ENCODE data around the gene UBE2E1. TPM values are rescaled to one million over a fixed set of nuclear protein-coding genes. Genes with fewer than 3 reads are reported as not detected.

Gene UBE2E1
- total and polyA plus RNA-seq, 2 of the 4 experiments (the other 2 are of a cell fraction) = 54.1 to 91.6 TPM

DNA sequence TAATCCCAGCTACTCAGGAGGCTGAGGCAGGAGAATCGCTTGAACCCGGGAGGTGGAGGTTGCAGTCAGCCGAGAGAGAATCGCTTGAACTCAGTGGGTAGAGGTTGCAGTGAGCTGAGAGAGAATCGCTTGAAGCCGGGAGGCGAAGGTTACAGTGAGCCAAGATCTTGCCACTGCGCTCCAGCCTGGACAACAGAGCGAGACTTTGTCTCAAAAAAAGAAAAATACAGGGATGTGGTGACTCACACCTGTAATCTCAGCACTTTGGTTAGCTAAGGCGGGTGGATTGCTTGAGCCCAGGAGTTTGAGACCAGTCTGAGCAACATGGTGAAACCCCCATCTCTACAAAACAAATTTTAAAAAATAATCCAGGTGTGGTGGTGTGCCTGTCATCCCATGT, 26.8 kb downstream of the UBE2E1 start:
- H3K23ac ChIP-seq (ENCODE audit: low read depth, low read length) = no peak overlapping the region
- H3K56ac ChIP-seq (ENCODE audit: extremely low read depth, insufficient read depth, low read length) = no peak overlapping the region
- H3K9ac ChIP-seq (ENCODE audit: low read depth, low read length) = no peak overlapping the region
- no peak overlapping the region for H3K4me2 ChIP-seq (ENCODE audit: low read depth, low read length)
- H3K4me3 ChIP-seq (ENCODE audit: insufficient read depth, low read depth, low read length) = no peak overlapping the region
- H3K79me1 ChIP-seq (ENCODE audit: low read depth in 1 of 2, low read length in 2 of 2) = peaks cover 36 to 56% of the 10 kb centered on the region in 2 experiments
- no peak overlapping the region for H2AFZ ChIP-seq (replicated peaks; ENCODE audit: low read length, poor library complexity)
- ChIA-PET CTCF (no interaction called here), POLR2A (ENCODE audit: unreplicated experiment) (no interaction called here)
- no peak overlapping the region for H2BK120ac ChIP-seq (ENCODE audit: low read depth, low read length)
- no peak overlapping the region for H2AK9ac ChIP-seq (replicated peaks; ENCODE audit: low read depth, low read length, poor library complexity)
- no peaks in the 10 kb centered on the region for H3K9me3 ChIP-seq (ENCODE audit: control insufficient read depth, insufficient read depth, low read length)
- no peak for ATAC-seq (ENCODE audit: low read depth)
- in situ Hi-C loops (cut with MboI; ENCODE audit: low sequenced_read_pairs) = no loop called here
- no peak overlapping the region for H3K4ac ChIP-seq (ENCODE audit: low read depth, low read length)
- no peak overlapping the region for H3K27ac ChIP-seq (ENCODE audit: insufficient read depth, low read length)
- no peak overlapping the region for H4K5ac ChIP-seq (ENCODE audit: low read depth, low read length)
- H2BK20ac ChIP-seq (ENCODE audit: low read depth, low read length) = no peak overlapping the region
- H3K14ac ChIP-seq (replicated peaks; ENCODE audit: low read depth, low read length) = no peak overlapping the region
- no peak overlapping the region for H2BK5ac ChIP-seq (ENCODE audit: low read depth, low read length, poor library complexity, severe bottlenecking)
- no peak overlapping the region for H4K8ac ChIP-seq (ENCODE audit: low read depth in 2 of 2, low read length in 2 of 2)
- dilution Hi-C loops (cut with HindIII; ENCODE audit: low sequenced_read_pairs, unreplicated experiment) = no loop called here
- BruUV-seq (replicated peaks) = no TSS peak
- no peak for DNase-seq
- no peak overlapping the region for H4K91ac ChIP-seq (ENCODE audit: insufficient read depth, low read depth, low read length)
- intact Hi-C loops (cut with micrococcal nuclease) = no loop called here
- WGBS, 2 experiments (ENCODE audit: extremely low coverage in 2 of 2, insufficient read length in 1 of 2) = 96% methylated on average over 9 of the region's 10 CpGs; no CpG with 5 or more reads in 1 of the 2 experiments
- H2AK5ac ChIP-seq (ENCODE audit: low read depth, low read length) = no peak overlapping the region
- H4K20me1 ChIP-seq (ENCODE audit: insufficient read depth, low read length) = peaks cover 53% of the 10 kb centered on the region
- no peaks in the 10 kb centered on the region for H3K27me3 ChIP-seq (ENCODE audit: control insufficient read depth, insufficient read depth, low read length)
- H3K9me1 ChIP-seq (ENCODE audit: insufficient read depth, low read length) = no peaks in the 10 kb centered on the region
- H3K36me3 ChIP-seq (ENCODE audit: control insufficient read depth, insufficient read depth, low read length) = no peaks in the 10 kb centered on the region
- no peaks in the 10 kb centered on the region for H3K4me1 ChIP-seq (ENCODE audit: control insufficient read depth, insufficient read depth, low read length)
- H2BK15ac ChIP-seq (ENCODE audit: low read depth, low read length) = no peak overlapping the region
- no peak overlapping the region for H3K18ac ChIP-seq (ENCODE audit: low read depth, low read length)
- TF ChIP-seq CHD1 (IDR thresholded peaks at IDR 0.05; ENCODE audit: low read depth, low read length) = no peak
- TF ChIP-seq POLR2A (IDR thresholded peaks at IDR 0.05; ENCODE audit: low read depth, low read length) = no peak
- TF ChIP-seq, protein P1, sequence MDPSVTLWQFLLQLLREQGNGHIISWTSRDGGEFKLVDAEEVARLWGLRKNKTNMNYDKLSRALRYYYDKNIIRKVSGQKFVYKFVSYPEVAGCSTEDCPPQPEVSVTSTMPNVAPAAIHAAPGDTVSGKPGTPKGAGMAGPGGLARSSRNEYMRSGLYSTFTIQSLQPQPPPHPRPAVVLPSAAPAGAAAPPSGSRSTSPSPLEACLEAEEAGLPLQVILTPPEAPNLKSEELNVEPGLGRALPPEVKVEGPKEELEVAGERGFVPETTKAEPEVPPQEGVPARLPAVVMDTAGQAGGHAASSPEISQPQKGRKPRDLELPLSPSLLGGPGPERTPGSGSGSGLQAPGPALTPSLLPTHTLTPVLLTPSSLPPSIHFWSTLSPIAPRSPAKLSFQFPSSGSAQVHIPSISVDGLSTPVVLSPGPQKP (IDR thresholded peaks at IDR 0.05; ENCODE audit: borderline replicate concordance, low read depth, low read length) = no peak
- TF ChIP-seq, protein P2, sequence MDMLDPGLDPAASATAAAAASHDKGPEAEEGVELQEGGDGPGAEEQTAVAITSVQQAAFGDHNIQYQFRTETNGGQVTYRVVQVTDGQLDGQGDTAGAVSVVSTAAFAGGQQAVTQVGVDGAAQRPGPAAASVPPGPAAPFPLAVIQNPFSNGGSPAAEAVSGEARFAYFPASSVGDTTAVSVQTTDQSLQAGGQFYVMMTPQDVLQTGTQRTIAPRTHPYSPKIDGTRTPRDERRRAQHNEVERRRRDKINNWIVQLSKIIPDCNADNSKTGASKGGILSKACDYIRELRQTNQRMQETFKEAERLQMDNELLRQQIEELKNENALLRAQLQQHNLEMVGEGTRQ (IDR thresholded peaks at IDR 0.05; ENCODE audit: low read depth, low read length) = no peak
